Effector memory CD4-positive, alpha-beta T cell (primary cell): ENCODE data around the gene NCS1.
"Not testable (repeated sequence)": the region's sequence is repeated elsewhere in the genome, so short reads cannot be mapped to it uniquely, and the experiment has no call there.

Source experiments
- DNase-seq, 3 donors: peaks; one replicate each; pipeline ENCODE4 v3.0.0-alpha.2; 2020
- H3K27ac ChIP-seq: 2 replicates; pipeline ENCODE4 v1.7.0; 2013; ENCODE audit warnings: mild to moderate bottlenecking, low read length, moderate library complexity; ENCODE audit not compliant: insufficient read depth, poor library complexity, severe bottlenecking
- H3K27me3 ChIP-seq: replicated peaks from 2 replicates; pipeline ENCODE4 v1.7.0; 2013; ENCODE audit warnings: mild to moderate bottlenecking, low read length; ENCODE audit not compliant: insufficient read depth, control insufficient read depth, poor library complexity, severe bottlenecking
- H3K36me3 ChIP-seq: 2 replicates; pipeline ENCODE4 v1.7.0; 2013; ENCODE audit warnings: mild to moderate bottlenecking, low read length, moderate library complexity; ENCODE audit not compliant: control insufficient read depth, insufficient read depth
- H3K4me1 ChIP-seq: 2 replicates; pipeline ENCODE4 v1.7.0; 2013; ENCODE audit warnings: low read length, mild to moderate bottlenecking; ENCODE audit not compliant: control insufficient read depth, insufficient read depth, poor library complexity, severe bottlenecking
- H3K4me3 ChIP-seq: 2 replicates; pipeline ENCODE4 v1.7.0; 2013; ENCODE audit warnings: low read length, low read depth, mild to moderate bottlenecking; ENCODE audit not compliant: insufficient read depth, poor library complexity, severe bottlenecking
- H3K9me3 ChIP-seq: 2 replicates; pipeline ENCODE4 v1.7.0; 2013; ENCODE audit warnings: mild to moderate bottlenecking, low read length, moderate library complexity; ENCODE audit not compliant: control insufficient read depth

NCS1 gene

GRCh38 chr9:130243015-130243881 is 71.0 kb downstream of the NCS1 start:
- peak overlapping the region; percentile 51 for H3K4me3 ChIP-seq

GRCh38 chr9:130243882-130244170 is 71.6 kb downstream of the NCS1 start:
- no peak for DNase-seq
- Histone ChIP-seq H3K27ac (no peak overlapping the region), H3K4me1 (peaks cover 23% of the 10 kb centered on the region), H3K27me3 (no peaks in the 10 kb centered on the region), H3K9me3 (no peaks in the 10 kb centered on the region), H3K36me3 (no peaks in the 10 kb centered on the region), H3K4me3 (no peak overlapping the region)

More at GRCh38 chr9:130243015-130243881, 71.0 kb downstream of the NCS1 start:
- Histone ChIP-seq H3K4me1 (peaks cover 23% of the 10 kb centered on the region), H3K27ac (no peak overlapping the region), H3K36me3 (no peaks in the 10 kb centered on the region), H3K27me3 (no peaks in the 10 kb centered on the region), H3K9me3 (no peaks in the 10 kb centered on the region)
- peak; percentile 66 to 75 (median 66) for DNase-seq

- Histone ChIP-seq H3K27ac (no peak overlapping the region), H3K4me3 (no peak overlapping the region), H3K4me1 (peaks cover 23% of the 10 kb centered on the region), H3K9me3 (no peaks in the 10 kb centered on the region), H3K36me3 (no peaks in the 10 kb centered on the region), H3K27me3 (no peaks in the 10 kb centered on the region)
- no peak for DNase-seq
Observed at GRCh38 chr9:130244548-130245165, 72.5 kb downstream of the NCS1 start.

- no peaks in the 10 kb centered on the region for H3K27me3 ChIP-seq
- DNase-seq: no peak
- H3K9me3 ChIP-seq: no peaks in the 10 kb centered on the region
- H3K27ac ChIP-seq: no peak overlapping the region
- peaks cover 17% of the 10 kb centered on the region for H3K4me1 ChIP-seq
- H3K36me3 ChIP-seq: no peaks in the 10 kb centered on the region
- no peak overlapping the region for H3K4me3 ChIP-seq
Observed at GRCh38 chr9:130245474-130245873, 73.3 kb downstream of the NCS1 start.

GRCh38 chr9:130246126-130246525 is 73.9 kb downstream of the NCS1 start:
- H3K9me3 ChIP-seq: no peaks in the 10 kb centered on the region
- peaks cover 11% of the 10 kb centered on the region for H3K4me1 ChIP-seq
- no peak overlapping the region for H3K27ac ChIP-seq
- DNase-seq: no peak
- H3K27me3 ChIP-seq: no peaks in the 10 kb centered on the region
- no peaks in the 10 kb centered on the region for H3K36me3 ChIP-seq
- H3K4me3 ChIP-seq: no peak overlapping the region

- no peak overlapping the region for H3K4me3 ChIP-seq
- DNase-seq: no peak
- H3K27me3 ChIP-seq: peaks cover 4% of the 10 kb centered on the region
- no peaks in the 10 kb centered on the region for H3K4me1 ChIP-seq
- H3K27ac ChIP-seq: no peak overlapping the region
- H3K36me3 ChIP-seq: no peaks in the 10 kb centered on the region
- H3K9me3 ChIP-seq: no peaks in the 10 kb centered on the region
Observed at GRCh38 chr9:130254747-130255630, 82.8 kb downstream of the NCS1 start.

GRCh38 chr9:130255631-130256134 is 83.5 kb downstream of the NCS1 start:
- H3K4me1 ChIP-seq: no peaks in the 10 kb centered on the region
- H3K36me3 ChIP-seq: no peaks in the 10 kb centered on the region
- H3K27me3 ChIP-seq: peaks cover 4% of the 10 kb centered on the region
- DNase-seq: no peak
- no peaks in the 10 kb centered on the region for H3K9me3 ChIP-seq
- H3K27ac ChIP-seq: no peak overlapping the region
- H3K4me3 ChIP-seq: no peak overlapping the region

GRCh38 chr9:130256644-130257043 is 84.4 kb downstream of the NCS1 start:
- H3K27ac ChIP-seq: no peak overlapping the region
- no peak for DNase-seq
- H3K9me3 ChIP-seq: no peaks in the 10 kb centered on the region
- no peaks in the 10 kb centered on the region for H3K36me3 ChIP-seq
- peaks cover 4% of the 10 kb centered on the region for H3K27me3 ChIP-seq
- H3K4me3 ChIP-seq: no peak overlapping the region
- no peaks in the 10 kb centered on the region for H3K4me1 ChIP-seq

- not testable (repeated sequence) for DNase-seq, H3K4me3 ChIP-seq, H3K27ac ChIP-seq, H3K27me3 ChIP-seq, H3K9me3 ChIP-seq, H3K36me3 ChIP-seq, H3K4me1 ChIP-seq
Observed at GRCh38 chr9:130258137-130258536, 85.9 kb downstream of the NCS1 start.
